ENCODE results near the gene PTPN1.

GRCh38 chr20:50594231-50594590, 84.0 kb downstream of the PTPN1 start:
- TF ChIP-seq GATA2 (IDR thresholded peaks at IDR 0.05; ENCODE audit: low read depth, low read length), result no peak
- no peak for TF ChIP-seq GATA3 (IDR thresholded peaks at IDR 0.05; ENCODE audit: low read depth, low read length)
